WTC11 (cell line): ENCODE measurements around the gene SNX30. TPM values are rescaled to one million over a fixed set of nuclear protein-coding genes. Genes with fewer than 3 reads are reported as not detected.

ENCODE experiments used
- ATAC-seq: fragments of 200-7000 bp; cut with Tn5 transposase; 2 replicates; pipeline ENCODE4 v1.10.0; 2021; ENCODE audit warnings: mild to moderate bottlenecking, moderate library complexity
- CTCF ChIA-PET: fragments of 300-600 bp; sonication (Branson Sonifier 250); formaldehyde crosslinking; loops from one replicate; lab custom pipeline; 2021; ENCODE audit warnings: antibody characterized with exemption; lab: Charles Lee
- POLR2A ChIA-PET: fragments of 350-600 bp; sonication (Branson Sonifier 250); formaldehyde crosslinking; loops from one replicate; lab custom pipeline; 2021; ENCODE audit warnings: antibody characterized with exemption; lab: Charles Lee
- DNase-seq: peaks from one replicate; pipeline ENCODE4 v3.0.0; 2021; ENCODE audit warnings: low spot score
- H3K27ac Mint-ChIP-seq: 2 replicates; pipeline ENCODE4 v1.8.0; 2021; ENCODE audit warnings: mixed read lengths
- H3K27me3 Mint-ChIP-seq: 2 replicates; pipeline ENCODE4 v1.8.0; 2021; ENCODE audit warnings: low read depth, mild to moderate bottlenecking, moderate library complexity, mixed read lengths
- H3K36me3 Mint-ChIP-seq: 2 replicates; pipeline ENCODE4 v1.8.0; 2021; ENCODE audit warnings: mixed read lengths
- H3K4me1 Mint-ChIP-seq: 2 replicates; pipeline ENCODE4 v1.8.0; 2022; ENCODE audit warnings: mixed read lengths
- H3K4me3 Mint-ChIP-seq: 2 replicates; pipeline ENCODE4 v1.8.0; 2021; ENCODE audit warnings: mild to moderate bottlenecking, moderate library complexity, mixed read lengths
- H3K9me3 Mint-ChIP-seq: 2 replicates; pipeline ENCODE4 v1.8.0; 2021; ENCODE audit warnings: mixed read lengths
- ATF6 ChIP-seq: sonication (generic); formaldehyde crosslinking; IDR thresholded peaks from 2 replicates; pipeline ENCODE4 v1.8.1; 2023; ENCODE audit warnings: mild to moderate bottlenecking, missing genetic modification reagents
- HMGA2 ChIP-seq: fragments of 250-450 bp; sonication (Bioruptor Pico); IDR thresholded peaks from 2 replicates; pipeline ENCODE4 v1.4.0; 2021; ENCODE audit warnings: mild to moderate bottlenecking, moderate library complexity
- JAZF1 ChIP-seq: fragments of 250-450 bp; sonication (Bioruptor Pico); IDR thresholded peaks from 2 replicates; pipeline ENCODE4 v1.9.0; 2021; ENCODE audit warnings: moderate library complexity, mild to moderate bottlenecking, inconsistent platforms
- NR3C1 ChIP-seq: sonication (generic); formaldehyde crosslinking; conservative IDR thresholded peaks from 2 replicates; pipeline ENCODE4 v1.8.1; 2023; ENCODE audit warnings: low read depth, mild to moderate bottlenecking, missing genetic modification reagents
- SP1 ChIP-seq: sonication (generic); formaldehyde crosslinking; conservative IDR thresholded peaks from 2 replicates; pipeline ENCODE4 v1.8.1; 2022; ENCODE audit warnings: missing genetic modification reagents
- ZNF219 ChIP-seq: sonication (generic); formaldehyde crosslinking; IDR thresholded peaks from 2 replicates; pipeline ENCODE4 v1.8.0; 2023; ENCODE audit warnings: missing genetic modification reagents, mild to moderate bottlenecking, borderline replicate concordance
- ZNF263 ChIP-seq: sonication (generic); formaldehyde crosslinking; IDR thresholded peaks from 2 replicates; pipeline ENCODE4 v1.8.1; 2022; ENCODE audit warnings: low read depth, mild to moderate bottlenecking, moderate library complexity, missing genetic modification reagents
- ZNF281 ChIP-seq: sonication (generic); formaldehyde crosslinking; IDR thresholded peaks from 2 replicates; pipeline ENCODE4 v1.8.0; 2023; ENCODE audit warnings: mild to moderate bottlenecking, missing genetic modification reagents
- total RNA-seq: library from RNA; stranded (reverse); gene quantifications from 3 replicates; pipeline ENCODE4 v1.2.3, GENCODE V29; 2021
- TF ChIP-seq, protein P1 (sequence below): sonication (generic); formaldehyde crosslinking; conservative IDR thresholded peaks from 2 replicates; pipeline ENCODE4 v1.8.1; 2023; ENCODE audit warnings: mild to moderate bottlenecking, low read depth, missing genetic modification reagents, moderate library complexity
- TF ChIP-seq, protein P2 (sequence below): sonication (generic); formaldehyde crosslinking; IDR thresholded peaks from 2 replicates; pipeline ENCODE4 v1.8.1; 2022; ENCODE audit warnings: mild to moderate bottlenecking, missing genetic modification reagents, moderate library complexity, borderline replicate concordance
- TF ChIP-seq, protein P3 (sequence below): sonication (generic); formaldehyde crosslinking; IDR thresholded peaks from 2 replicates; pipeline ENCODE4 v1.8.1; 2022; ENCODE audit warnings: low read depth, missing genetic modification reagents, borderline replicate concordance
- TF ChIP-seq, protein P4 (sequence below): fragments of 250-450 bp; sonication (Bioruptor Pico); IDR thresholded peaks from 2 replicates; pipeline ENCODE4 v1.8.0; 2021; ENCODE audit warnings: mild to moderate bottlenecking
- TF ChIP-seq, protein P5 (sequence below): fragments of 250-450 bp; sonication (Bioruptor Pico); IDR thresholded peaks from 2 replicates; pipeline ENCODE4 v1.9.0; 2021; ENCODE audit warnings: mild to moderate bottlenecking, borderline replicate concordance
- TF ChIP-seq, protein P6 (sequence below): sonication (generic); formaldehyde crosslinking; IDR thresholded peaks from 2 replicates; pipeline ENCODE4 v1.8.1; 2023; ENCODE audit warnings: mild to moderate bottlenecking, missing genetic modification reagents, moderate library complexity
- TF ChIP-seq, protein P7 (sequence below): sonication (generic); formaldehyde crosslinking; IDR thresholded peaks from 2 replicates; pipeline ENCODE4 v1.8.1; 2022; ENCODE audit warnings: mild to moderate bottlenecking, moderate library complexity, missing genetic modification reagents

Gene SNX30
- total RNA-seq, 1 experiment from 2014 or later, result 13.4 TPM

DNA sequence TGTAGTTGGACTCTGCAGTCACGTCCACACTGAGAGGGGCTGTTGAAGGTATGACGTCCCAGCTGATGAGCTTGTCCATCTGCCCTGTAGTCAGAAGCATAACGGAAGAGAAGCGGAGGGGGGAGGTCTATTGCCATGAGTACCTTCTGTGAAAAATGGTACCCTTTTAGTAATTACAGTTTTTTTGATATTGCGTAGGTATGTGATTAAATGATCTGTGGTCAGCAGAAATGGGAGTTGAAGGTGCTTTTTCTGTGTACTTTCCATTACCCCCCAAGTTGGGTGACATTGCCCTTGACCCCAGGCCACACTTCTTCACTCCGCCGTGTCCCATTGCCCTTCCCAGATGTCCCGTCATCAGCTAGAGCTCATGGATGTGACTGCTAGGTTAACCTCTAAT lies 45.9 kb downstream of the SNX30 start:
- no peak overlapping the region for H3K27ac Mint-ChIP-seq
- ChIA-PET CTCF (interaction anchor here (0.5 to 1.4 kb wide), 2 partner anchors 79 to 365 kb away, joined by 3 read pairs; partner anchors contain the start of gene INIP), POLR2A (no interaction called here)
- no peak for DNase-seq
- H3K4me1 Mint-ChIP-seq, result no peaks in the 10 kb centered on the region
- H3K4me3 Mint-ChIP-seq, result no peak overlapping the region
- H3K9me3 Mint-ChIP-seq, result no peaks in the 10 kb centered on the region
- no peaks in the 10 kb centered on the region for H3K27me3 Mint-ChIP-seq
- no peaks in the 10 kb centered on the region; the same call in 1 of the 2 replicates for H3K36me3 Mint-ChIP-seq
- TF ChIP-seq, protein P1, sequence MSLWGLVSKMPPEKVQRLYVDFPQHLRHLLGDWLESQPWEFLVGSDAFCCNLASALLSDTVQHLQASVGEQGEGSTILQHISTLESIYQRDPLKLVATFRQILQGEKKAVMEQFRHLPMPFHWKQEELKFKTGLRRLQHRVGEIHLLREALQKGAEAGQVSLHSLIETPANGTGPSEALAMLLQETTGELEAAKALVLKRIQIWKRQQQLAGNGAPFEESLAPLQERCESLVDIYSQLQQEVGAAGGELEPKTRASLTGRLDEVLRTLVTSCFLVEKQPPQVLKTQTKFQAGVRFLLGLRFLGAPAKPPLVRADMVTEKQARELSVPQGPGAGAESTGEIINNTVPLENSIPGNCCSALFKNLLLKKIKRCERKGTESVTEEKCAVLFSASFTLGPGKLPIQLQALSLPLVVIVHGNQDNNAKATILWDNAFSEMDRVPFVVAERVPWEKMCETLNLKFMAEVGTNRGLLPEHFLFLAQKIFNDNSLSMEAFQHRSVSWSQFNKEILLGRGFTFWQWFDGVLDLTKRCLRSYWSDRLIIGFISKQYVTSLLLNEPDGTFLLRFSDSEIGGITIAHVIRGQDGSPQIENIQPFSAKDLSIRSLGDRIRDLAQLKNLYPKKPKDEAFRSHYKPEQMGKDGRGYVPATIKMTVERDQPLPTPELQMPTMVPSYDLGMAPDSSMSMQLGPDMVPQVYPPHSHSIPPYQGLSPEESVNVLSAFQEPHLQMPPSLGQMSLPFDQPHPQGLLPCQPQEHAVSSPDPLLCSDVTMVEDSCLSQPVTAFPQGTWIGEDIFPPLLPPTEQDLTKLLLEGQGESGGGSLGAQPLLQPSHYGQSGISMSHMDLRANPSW (CRISPR knock-in tag), result no peak
- TF ChIP-seq NR3C1 (CRISPR knock-in tag) (no peak), ZNF281 (CRISPR knock-in tag) (no peak), ATF6 (CRISPR knock-in tag) (no peak), SP1 (CRISPR knock-in tag) (no peak), ZNF219 (CRISPR knock-in tag) (no peak), HMGA2 (no peak)
- TF ChIP-seq, protein P2, sequence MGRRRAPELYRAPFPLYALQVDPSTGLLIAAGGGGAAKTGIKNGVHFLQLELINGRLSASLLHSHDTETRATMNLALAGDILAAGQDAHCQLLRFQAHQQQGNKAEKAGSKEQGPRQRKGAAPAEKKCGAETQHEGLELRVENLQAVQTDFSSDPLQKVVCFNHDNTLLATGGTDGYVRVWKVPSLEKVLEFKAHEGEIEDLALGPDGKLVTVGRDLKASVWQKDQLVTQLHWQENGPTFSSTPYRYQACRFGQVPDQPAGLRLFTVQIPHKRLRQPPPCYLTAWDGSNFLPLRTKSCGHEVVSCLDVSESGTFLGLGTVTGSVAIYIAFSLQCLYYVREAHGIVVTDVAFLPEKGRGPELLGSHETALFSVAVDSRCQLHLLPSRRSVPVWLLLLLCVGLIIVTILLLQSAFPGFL (CRISPR knock-in tag), result no peak
- TF ChIP-seq, protein P3, sequence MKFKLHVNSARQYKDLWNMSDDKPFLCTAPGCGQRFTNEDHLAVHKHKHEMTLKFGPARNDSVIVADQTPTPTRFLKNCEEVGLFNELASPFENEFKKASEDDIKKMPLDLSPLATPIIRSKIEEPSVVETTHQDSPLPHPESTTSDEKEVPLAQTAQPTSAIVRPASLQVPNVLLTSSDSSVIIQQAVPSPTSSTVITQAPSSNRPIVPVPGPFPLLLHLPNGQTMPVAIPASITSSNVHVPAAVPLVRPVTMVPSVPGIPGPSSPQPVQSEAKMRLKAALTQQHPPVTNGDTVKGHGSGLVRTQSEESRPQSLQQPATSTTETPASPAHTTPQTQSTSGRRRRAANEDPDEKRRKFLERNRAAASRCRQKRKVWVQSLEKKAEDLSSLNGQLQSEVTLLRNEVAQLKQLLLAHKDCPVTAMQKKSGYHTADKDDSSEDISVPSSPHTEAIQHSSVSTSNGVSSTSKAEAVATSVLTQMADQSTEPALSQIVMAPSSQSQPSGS, result no peak
- TF ChIP-seq, protein P4, sequence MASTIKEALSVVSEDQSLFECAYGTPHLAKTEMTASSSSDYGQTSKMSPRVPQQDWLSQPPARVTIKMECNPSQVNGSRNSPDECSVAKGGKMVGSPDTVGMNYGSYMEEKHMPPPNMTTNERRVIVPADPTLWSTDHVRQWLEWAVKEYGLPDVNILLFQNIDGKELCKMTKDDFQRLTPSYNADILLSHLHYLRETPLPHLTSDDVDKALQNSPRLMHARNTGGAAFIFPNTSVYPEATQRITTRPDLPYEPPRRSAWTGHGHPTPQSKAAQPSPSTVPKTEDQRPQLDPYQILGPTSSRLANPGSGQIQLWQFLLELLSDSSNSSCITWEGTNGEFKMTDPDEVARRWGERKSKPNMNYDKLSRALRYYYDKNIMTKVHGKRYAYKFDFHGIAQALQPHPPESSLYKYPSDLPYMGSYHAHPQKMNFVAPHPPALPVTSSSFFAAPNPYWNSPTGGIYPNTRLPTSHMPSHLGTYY, result no peak
- TF ChIP-seq, all 79 proteins: peak for 0
- ATAC-seq, result no peak

DNA sequence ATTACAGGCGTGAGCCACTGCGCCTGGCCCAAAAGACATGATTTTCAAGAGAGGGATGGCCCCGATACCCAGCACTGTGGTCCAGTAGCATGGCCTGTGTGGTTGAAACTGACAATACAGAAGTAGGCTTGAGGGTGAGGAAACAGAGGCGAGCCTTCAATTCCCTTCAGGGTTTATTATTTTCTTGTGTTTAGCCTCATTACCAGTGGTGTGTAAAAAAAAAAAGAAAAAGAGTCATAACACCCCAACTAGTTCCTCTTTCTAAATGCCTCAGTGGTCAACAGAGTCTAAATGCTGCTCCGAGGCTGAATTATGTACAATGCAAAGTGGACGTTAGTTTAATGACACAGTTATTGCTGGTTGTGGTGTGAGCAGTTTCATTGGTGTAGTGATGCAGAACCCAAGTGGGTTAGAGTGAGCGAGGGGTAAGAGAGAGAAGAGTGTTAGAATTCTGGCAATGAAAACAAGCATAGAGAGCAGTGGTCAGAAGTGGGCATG lies 58.8 kb downstream of the SNX30 start:
- no peak overlapping the region for H3K27ac Mint-ChIP-seq
- peaks cover 7% of the 10 kb centered on the region for H3K36me3 Mint-ChIP-seq
- POLR2A ChIA-PET, result interaction anchor here (0.7 kb wide), 1 partner anchor 508 kb away, joined by 4 read pairs; no protein-coding TSS in a partner anchor
- no peak for DNase-seq
- H3K27me3 Mint-ChIP-seq, result no peaks in the 10 kb centered on the region
- H3K4me1 Mint-ChIP-seq, result peaks cover 7% of the 10 kb centered on the region
- CTCF ChIA-PET, result interaction anchor here (1.3 kb wide), 1 partner anchor 11 kb away, joined by 3 read pairs; no protein-coding TSS in a partner anchor
- H3K4me3 Mint-ChIP-seq, result no peak overlapping the region
- ATAC-seq, result no peak
- 0 out of 2 replicates have a peak, but pooled peaks cover 4% of the 10 kb centered on the region for H3K9me3 Mint-ChIP-seq
- TF ChIP-seq, protein P5, sequence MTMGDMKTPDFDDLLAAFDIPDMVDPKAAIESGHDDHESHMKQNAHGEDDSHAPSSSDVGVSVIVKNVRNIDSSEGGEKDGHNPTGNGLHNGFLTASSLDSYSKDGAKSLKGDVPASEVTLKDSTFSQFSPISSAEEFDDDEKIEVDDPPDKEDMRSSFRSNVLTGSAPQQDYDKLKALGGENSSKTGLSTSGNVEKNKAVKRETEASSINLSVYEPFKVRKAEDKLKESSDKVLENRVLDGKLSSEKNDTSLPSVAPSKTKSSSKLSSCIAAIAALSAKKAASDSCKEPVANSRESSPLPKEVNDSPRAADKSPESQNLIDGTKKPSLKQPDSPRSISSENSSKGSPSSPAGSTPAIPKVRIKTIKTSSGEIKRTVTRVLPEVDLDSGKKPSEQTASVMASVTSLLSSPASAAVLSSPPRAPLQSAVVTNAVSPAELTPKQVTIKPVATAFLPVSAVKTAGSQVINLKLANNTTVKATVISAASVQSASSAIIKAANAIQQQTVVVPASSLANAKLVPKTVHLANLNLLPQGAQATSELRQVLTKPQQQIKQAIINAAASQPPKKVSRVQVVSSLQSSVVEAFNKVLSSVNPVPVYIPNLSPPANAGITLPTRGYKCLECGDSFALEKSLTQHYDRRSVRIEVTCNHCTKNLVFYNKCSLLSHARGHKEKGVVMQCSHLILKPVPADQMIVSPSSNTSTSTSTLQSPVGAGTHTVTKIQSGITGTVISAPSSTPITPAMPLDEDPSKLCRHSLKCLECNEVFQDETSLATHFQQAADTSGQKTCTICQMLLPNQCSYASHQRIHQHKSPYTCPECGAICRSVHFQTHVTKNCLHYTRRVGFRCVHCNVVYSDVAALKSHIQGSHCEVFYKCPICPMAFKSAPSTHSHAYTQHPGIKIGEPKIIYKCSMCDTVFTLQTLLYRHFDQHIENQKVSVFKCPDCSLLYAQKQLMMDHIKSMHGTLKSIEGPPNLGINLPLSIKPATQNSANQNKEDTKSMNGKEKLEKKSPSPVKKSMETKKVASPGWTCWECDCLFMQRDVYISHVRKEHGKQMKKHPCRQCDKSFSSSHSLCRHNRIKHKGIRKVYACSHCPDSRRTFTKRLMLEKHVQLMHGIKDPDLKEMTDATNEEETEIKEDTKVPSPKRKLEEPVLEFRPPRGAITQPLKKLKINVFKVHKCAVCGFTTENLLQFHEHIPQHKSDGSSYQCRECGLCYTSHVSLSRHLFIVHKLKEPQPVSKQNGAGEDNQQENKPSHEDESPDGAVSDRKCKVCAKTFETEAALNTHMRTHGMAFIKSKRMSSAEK, result no peak
- TF ChIP-seq, protein P6, sequence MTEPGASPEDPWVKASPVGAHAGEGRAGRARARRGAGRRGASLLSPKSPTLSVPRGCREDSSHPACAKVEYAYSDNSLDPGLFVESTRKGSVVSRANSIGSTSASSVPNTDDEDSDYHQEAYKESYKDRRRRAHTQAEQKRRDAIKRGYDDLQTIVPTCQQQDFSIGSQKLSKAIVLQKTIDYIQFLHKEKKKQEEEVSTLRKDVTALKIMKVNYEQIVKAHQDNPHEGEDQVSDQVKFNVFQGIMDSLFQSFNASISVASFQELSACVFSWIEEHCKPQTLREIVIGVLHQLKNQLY (CRISPR knock-in tag), result no peak
- TF ChIP-seq ZNF263 (CRISPR knock-in tag), result no peak
- no peak for TF ChIP-seq HMGA2
- TF ChIP-seq, protein P7, sequence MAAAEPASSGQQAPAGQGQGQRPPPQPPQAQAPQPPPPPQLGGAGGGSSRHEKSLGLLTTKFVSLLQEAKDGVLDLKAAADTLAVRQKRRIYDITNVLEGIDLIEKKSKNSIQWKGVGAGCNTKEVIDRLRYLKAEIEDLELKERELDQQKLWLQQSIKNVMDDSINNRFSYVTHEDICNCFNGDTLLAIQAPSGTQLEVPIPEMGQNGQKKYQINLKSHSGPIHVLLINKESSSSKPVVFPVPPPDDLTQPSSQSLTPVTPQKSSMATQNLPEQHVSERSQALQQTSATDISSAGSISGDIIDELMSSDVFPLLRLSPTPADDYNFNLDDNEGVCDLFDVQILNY (CRISPR knock-in tag), result no peak
- no peak for TF ChIP-seq JAZF1 (CRISPR knock-in tag)
